CD4-positive, alpha-beta T cell treated with Interleukin-15 for 1 hour (primary cell): Measurements from ENCODE around the gene CHI3L2.
"Not testable (repeated sequence)": the region's sequence is repeated elsewhere in the genome, so short reads cannot be mapped to it uniquely, and the experiment has no call there.

ENCODE experiments used
- DNase-seq: peaks from one replicate; pipeline ENCODE4 v3.0.0-alpha.2; 2020

Gene CHI3L2

GRCh38 chr1:111202707-111203623, 24.5 kb upstream of the CHI3L2 start:
- DNase-seq: no peak

- DNase-seq: peak; percentile 88
Measured at GRCh38 chr1:111203681-111204200, 23.8 kb upstream of the CHI3L2 start.

- peak; percentile 79 for DNase-seq
Measured at GRCh38 chr1:111204201-111204982, 23.1 kb upstream of the CHI3L2 start.

- no peak for DNase-seq
Measured at GRCh38 chr1:111204983-111205713, 22.4 kb upstream of the CHI3L2 start.

GRCh38 chr1:111205714-111206050, 21.8 kb upstream of the CHI3L2 start:
- no peak for DNase-seq

GRCh38 chr1:111208921-111209320, 18.6 kb upstream of the CHI3L2 start:
- DNase-seq: no peak

GRCh38 chr1:111209622-111210021, 17.9 kb upstream of the CHI3L2 start:
- DNase-seq: no peak

GRCh38 chr1:111211921-111212320, 15.6 kb upstream of the CHI3L2 start:
- DNase-seq: no peak

- DNase-seq: no peak
Measured at GRCh38 chr1:111212634-111213335, 14.7 kb upstream of the CHI3L2 start.

GRCh38 chr1:111213412-111213811, 14.1 kb upstream of the CHI3L2 start:
- DNase-seq: no peak

GRCh38 chr1:111214074-111214801, 13.3 kb upstream of the CHI3L2 start:
- no peak for DNase-seq

GRCh38 chr1:111214884-111215283, 12.6 kb upstream of the CHI3L2 start:
- peak; percentile 81 for DNase-seq

- DNase-seq: not testable (repeated sequence)
Measured at GRCh38 chr1:111215285-111215684, 12.2 kb upstream of the CHI3L2 start.

- DNase-seq: no peak
Measured at GRCh38 chr1:111216751-111217150, 10.8 kb upstream of the CHI3L2 start.

GRCh38 chr1:111217183-111217910, 10.2 kb upstream of the CHI3L2 start:
- no peak for DNase-seq

GRCh38 chr1:111218701-111219556, 8.6 kb upstream of the CHI3L2 start:
- DNase-seq: no peak

GRCh38 chr1:111219557-111220286, 7.8 kb upstream of the CHI3L2 start:
- DNase-seq: peak; percentile 55

- DNase-seq: no peak
Measured at GRCh38 chr1:111220302-111220890, 7.1 kb upstream of the CHI3L2 start.

- DNase-seq: no peak
Measured at GRCh38 chr1:111221276-111221632, 6.3 kb upstream of the CHI3L2 start.
